ENCODE results near the gene PSMB1. TPM values are rescaled to one million over a fixed set of nuclear protein-coding genes. Genes with fewer than 3 reads are reported as not detected.

Gene PSMB1
- total and polyA plus RNA-seq, 5 donors: 125 to 280 (median 144) TPM

Other genes starting within 250 kb of the PSMB1 start
- 10 to 100 TPM; 25.8 to 31.9 (median 29.5) TPM for gene FAM120B, start 246.5 kb downstream of the PSMB1 start, total RNA-seq
- 10.7 TPM for gene FAM120B, start 246.5 kb downstream of the PSMB1 start, polyA plus RNA-seq
- gene TBP, start 1.1 kb upstream of the PSMB1 start, total RNA-seq: 10 to 100 TPM in 1 of 4 donors, 1 to 10 TPM in 3; 8.7 to 11.8 (median 9.2) TPM
- 7.9 TPM for gene TBP, start 1.1 kb upstream of the PSMB1 start, polyA plus RNA-seq
- 10 to 100 TPM; 26.1 to 36.4 (median 30.9) TPM for gene PDCD2, start 31.3 kb upstream of the PSMB1 start, total RNA-seq
- gene PDCD2, start 31.3 kb upstream of the PSMB1 start, polyA plus RNA-seq: 27.7 TPM